WI38 (cell line): Measurements from ENCODE around the gene KLRC4.
"Not testable (repeated sequence)": the region's sequence is repeated elsewhere in the genome, so short reads cannot be mapped to it uniquely, and the experiment has no call there.

Experiments used
- H3K4me3 ChIP-seq: 2 replicates; pipeline ENCODE4 v1.5.1; 2011; ENCODE audit warnings: low read depth, mild to moderate bottlenecking, control low read depth, low read length
- CTCF ChIP-seq: IDR thresholded peaks from 2 replicates; pipeline ENCODE4 v1.5.1; 2012; ENCODE audit warnings: low read depth, mild to moderate bottlenecking, control low read depth, low read length

Gene KLRC4

GRCh38 chr12:10430623-10431022 is 21.1 kb upstream of the KLRC4 start:
- not testable (repeated sequence) for H3K4me3 ChIP-seq

GRCh38 chr12:10425938-10426337 is 16.4 kb upstream of the KLRC4 start:
- not testable (repeated sequence) for H3K4me3 ChIP-seq

GRCh38 chr12:10424260-10424899 is 14.8 kb upstream of the KLRC4 start:
- H3K4me3 ChIP-seq, result not testable (repeated sequence)

GRCh38 chr12:10422159-10422558 is 12.6 kb upstream of the KLRC4 start:
- H3K4me3 ChIP-seq, result not testable (repeated sequence)

- not testable (repeated sequence) for H3K4me3 ChIP-seq
Measured at GRCh38 chr12:10420334-10420733, 10.8 kb upstream of the KLRC4 start, which contains the start of gene KLRC3. Gene KLRC3 (minus strand): TSS chr12:10420595. CDS start chr12:10420550, 45 bp downstream.

GRCh38 chr12:10408842-10409241 is 715 bp downstream of the KLRC4 start:
- no peak overlapping the region for H3K4me3 ChIP-seq
- no peak for TF ChIP-seq CTCF

- no peak for TF ChIP-seq CTCF
- H3K4me3 ChIP-seq, result no peak overlapping the region
Measured at GRCh38 chr12:10406725-10407124, 2.8 kb downstream of the KLRC4 start.

- TF ChIP-seq CTCF, result no peak
- no peak overlapping the region for H3K4me3 ChIP-seq
Measured at GRCh38 chr12:10405294-10405693, 4.3 kb downstream of the KLRC4 start.

- H3K4me3 ChIP-seq, result no peak overlapping the region
- no peak for TF ChIP-seq CTCF
Measured at GRCh38 chr12:10404798-10405197, 4.8 kb downstream of the KLRC4 start.

GRCh38 chr12:10400829-10401228 is 8.7 kb downstream of the KLRC4 start:
- no peak for TF ChIP-seq CTCF
- no peak overlapping the region for H3K4me3 ChIP-seq
